Lung (tissue), 12 donors: ENCODE measurements around the gene MAP2K7. TPM values are rescaled to one million over a fixed set of nuclear protein-coding genes. Genes with fewer than 3 reads are reported as not detected.
A peak's percentile ranks its signal among the peaks of the same experiment; 100 is the strongest.

Source experiments
- ATAC-seq: fragments of 200-7000 bp; cut with Tn5 transposase; one replicate; pipeline ENCODE4 v1.9.1; 2020; ENCODE audit warnings: moderate number of reproducible peaks; ENCODE audit not compliant: insufficient read depth, low FRiP score
- DNase-seq, 3 donors: peaks; one replicate each; pipeline ENCODE4 v3.0.0-alpha.2; 2013 to 2017
- H3K27ac ChIP-seq, 2 donors: one replicate each; pipeline ENCODE4 v1.5.1; 2013; ENCODE audit warnings: mild to moderate bottlenecking in 2 of 2, moderate library complexity in 2 of 2, control low read depth in 1 of 2, inconsistent platforms in 1 of 2, low read depth in 1 of 2, low read length in 1 of 2
- H3K27me3 ChIP-seq, 3 donors: one replicate each; pipeline ENCODE4 v1.5.1; 2013; ENCODE audit warnings: low read length in 2 of 3; ENCODE audit not compliant: control insufficient read depth in 3 of 3, insufficient read depth in 3 of 3
- H3K36me3 ChIP-seq, 4 donors: one replicate each; pipeline ENCODE4 v1.5.1; 2013; ENCODE audit warnings: low read length in 4 of 4, mild to moderate bottlenecking in 1 of 4, moderate library complexity in 1 of 4; ENCODE audit not compliant: control insufficient read depth in 4 of 4, insufficient read depth in 4 of 4
- H3K4me1 ChIP-seq, 5 donors: one replicate each; pipeline ENCODE4 v1.5.1; 2013; ENCODE audit warnings: low read length in 5 of 5, mild to moderate bottlenecking in 2 of 5, moderate library complexity in 1 of 5; ENCODE audit not compliant: control insufficient read depth in 5 of 5, insufficient read depth in 5 of 5
- H3K4me3 ChIP-seq: one replicate; pipeline ENCODE4 v1.5.1; 2013; ENCODE audit warnings: mild to moderate bottlenecking, control low read depth, moderate library complexity
- H3K9ac ChIP-seq, 2 donors: one replicate each; pipeline ENCODE4 v1.5.1; 2013; ENCODE audit warnings: low read length in 2 of 2, control low read depth in 1 of 2; ENCODE audit not compliant: insufficient read depth in 1 of 2
- H3K9me3 ChIP-seq, 4 donors: one replicate each; pipeline ENCODE4 v1.5.1; 2013; ENCODE audit warnings: low read length in 3 of 4, mild to moderate bottlenecking in 1 of 4, moderate library complexity in 1 of 4; ENCODE audit not compliant: control insufficient read depth in 4 of 4, insufficient read depth in 3 of 4
- WGBS, 2 donors: extraction: QIAGEN DNeasy Blood & Tissue Kit; methylation state at CpG; one replicate each; pipeline ENCODE4 v1.1.7; 2013; 5-methylcytosine and 5-hydroxymethylcytosine counted together
- polyA plus RNA-seq, 2 donors: library from polyadenylated mRNA; stranded (reverse); fragments of 200-250 nt; gene quantifications; one replicate each; pipeline ENCODE4 v1.2.1, GENCODE V29; 2013
- total RNA-seq, 2 donors: library from RNA; depleted of rRNA in 1 of 2; stranded (reverse); fragments of >200 nt in 1 of 2; gene quantifications; one replicate each; pipeline ENCODE4 v1.2.1, GENCODE V29; 2014 to 2021
- TF ChIP-seq, protein P1 (sequence below): IDR thresholded peaks from 2 replicates; pipeline ENCODE4 v1.5.1; 2012; ENCODE audit warnings: mild to moderate bottlenecking; ENCODE audit errors: control extremely low read depth, extremely low read depth
- donor health status: control.
- donor health status: control.
- donor health status: Bipolar disorder and iron deficiency.
- donor health status: healthy.
- donor health status: DM: yes; HTN: yes; CAD: no.

Gene MAP2K7
- total and polyA plus RNA-seq, 4 donors, result 17.8 to 41.7 (median 23.4) TPM

- H3K27ac ChIP-seq, result no peak overlapping the region
- no peaks in the 10 kb centered on the region for H3K9me3 ChIP-seq
- H3K4me3 ChIP-seq, result no peak overlapping the region
- peaks cover 23 to 65% (median 26%) of the 10 kb centered on the region in 4 donors for H3K36me3 ChIP-seq
- peaks cover 0 to 1% (median 0%) of the 10 kb centered on the region in 5 donors for H3K4me1 ChIP-seq
- no peak overlapping the region for H3K9ac ChIP-seq
- no peak for DNase-seq
- 93 to 94% methylated on average over 21 of the region's 21 CpGs for WGBS, 2 donors
- no peak for ATAC-seq
- no peaks in the 10 kb centered on the region for H3K27me3 ChIP-seq
- TF ChIP-seq, protein P1, sequence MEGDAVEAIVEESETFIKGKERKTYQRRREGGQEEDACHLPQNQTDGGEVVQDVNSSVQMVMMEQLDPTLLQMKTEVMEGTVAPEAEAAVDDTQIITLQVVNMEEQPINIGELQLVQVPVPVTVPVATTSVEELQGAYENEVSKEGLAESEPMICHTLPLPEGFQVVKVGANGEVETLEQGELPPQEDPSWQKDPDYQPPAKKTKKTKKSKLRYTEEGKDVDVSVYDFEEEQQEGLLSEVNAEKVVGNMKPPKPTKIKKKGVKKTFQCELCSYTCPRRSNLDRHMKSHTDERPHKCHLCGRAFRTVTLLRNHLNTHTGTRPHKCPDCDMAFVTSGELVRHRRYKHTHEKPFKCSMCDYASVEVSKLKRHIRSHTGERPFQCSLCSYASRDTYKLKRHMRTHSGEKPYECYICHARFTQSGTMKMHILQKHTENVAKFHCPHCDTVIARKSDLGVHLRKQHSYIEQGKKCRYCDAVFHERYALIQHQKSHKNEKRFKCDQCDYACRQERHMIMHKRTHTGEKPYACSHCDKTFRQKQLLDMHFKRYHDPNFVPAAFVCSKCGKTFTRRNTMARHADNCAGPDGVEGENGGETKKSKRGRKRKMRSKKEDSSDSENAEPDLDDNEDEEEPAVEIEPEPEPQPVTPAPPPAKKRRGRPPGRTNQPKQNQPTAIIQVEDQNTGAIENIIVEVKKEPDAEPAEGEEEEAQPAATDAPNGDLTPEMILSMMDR, result no peak
These were observed 31.1 kb downstream of the MAP2K7 start for GRCh38 chr19:7934766-7935165.

- no peaks in the 10 kb centered on the region for H3K9me3 ChIP-seq
- DNase-seq (no peak), ATAC-seq (no peak)
- WGBS, 2 donors, result 94 to 96% methylated on average over 13 of the region's 13 CpGs
- H3K27me3 ChIP-seq, result no peaks in the 10 kb centered on the region
- H3K27ac ChIP-seq, result no peak overlapping the region
- TF ChIP-seq, protein P1, result no peak
- no peak overlapping the region for H3K9ac ChIP-seq
- H3K4me1 ChIP-seq, result peaks cover 0 to 10% (median 0%) of the 10 kb centered on the region in 5 donors
- H3K4me3 ChIP-seq, result no peak overlapping the region
- peaks cover 5 to 24% (median 11%) of the 10 kb centered on the region in 4 donors for H3K36me3 ChIP-seq
These were observed 37.2 kb downstream of the MAP2K7 start for GRCh38 chr19:7940841-7941240.

- H3K27me3 ChIP-seq, result no peaks in the 10 kb centered on the region
- DNase-seq (no peak), ATAC-seq (no peak)
- no peaks in the 10 kb centered on the region for H3K9me3 ChIP-seq
- no peak overlapping the region for H3K27ac ChIP-seq
- peak overlapping the region in 1 of 2 donors; percentile 32 for H3K9ac ChIP-seq
- H3K4me1 ChIP-seq, result peaks cover 0 to 10% (median 0%) of the 10 kb centered on the region in 5 donors
- H3K36me3 ChIP-seq, result peaks cover 5 to 18% (median 9%) of the 10 kb centered on the region in 4 donors
- TF ChIP-seq, protein P1, result no peak
- 91 to 93% methylated on average over 19 of the region's 19 CpGs for WGBS, 2 donors
- no peak overlapping the region for H3K4me3 ChIP-seq
These were observed 38.4 kb downstream of the MAP2K7 start for GRCh38 chr19:7941895-7942596.
